Naive thymus-derived CD4-positive, alpha-beta T cell (primary cell): ENCODE data around the gene ASTL. TPM values are rescaled to one million over a fixed set of nuclear protein-coding genes. Genes with fewer than 3 reads are reported as not detected.

Experiments used
- ATAC-seq: fragments of 150-1000 bp; cut with Tn5 transposase; 2 replicates; pipeline ENCODE4 v1.10.0; 2021; ENCODE audit warnings: mild to moderate bottlenecking, moderate library complexity
- CTCF ChIA-PET: fragments of 350-600 bp; sonication (Branson Sonifier 250); formaldehyde crosslinking; loops from one replicate; lab custom pipeline; 2021; ENCODE audit warnings: antibody characterized with exemption; lab: Charles Lee
- POLR2A ChIA-PET: fragments of 350-600 bp; sonication (Branson Sonifier 250); formaldehyde crosslinking; loops from one replicate; lab custom pipeline; 2021; ENCODE audit warnings: antibody characterized with exemption, inconsistent platforms; lab: Charles Lee
- DNase-seq, 9 donors: peaks; one replicate each; pipeline versions ENCODE4 v3.0.0 to v3.0.0-alpha.2; 2020 to 2022; ENCODE audit warnings: mixed read lengths in 1 of 9
- H3K27ac ChIP-seq: one replicate; pipeline ENCODE4 v1.7.0; 2013; ENCODE audit warnings: mild to moderate bottlenecking, low read depth, low read length, moderate library complexity
- H3K27me3 ChIP-seq, 2 donors: one replicate each; pipeline ENCODE4 v1.7.0; 2013; ENCODE audit warnings: low read length in 2 of 2, mild to moderate bottlenecking in 2 of 2, moderate library complexity in 2 of 2; ENCODE audit not compliant: control insufficient read depth in 2 of 2, insufficient read depth in 2 of 2
- H3K36me3 ChIP-seq, 3 experiments: 1 replicate in 2 of 3; 2 replicates in 1 of 3; pipeline ENCODE4 v1.7.0; 2013; ENCODE audit warnings: low read length in 3 of 3, mild to moderate bottlenecking in 3 of 3, moderate library complexity in 1 of 3; ENCODE audit not compliant: insufficient read depth in 3 of 3, control insufficient read depth in 2 of 3
- H3K4me1 ChIP-seq, 2 donors: one replicate each; pipeline ENCODE4 v1.7.0; 2013; ENCODE audit warnings: low read length in 2 of 2, mild to moderate bottlenecking in 2 of 2, moderate library complexity in 1 of 2; ENCODE audit not compliant: control insufficient read depth in 2 of 2, insufficient read depth in 2 of 2
- H3K4me3 ChIP-seq: 2 replicates; pipeline ENCODE4 v1.7.0; 2013; ENCODE audit warnings: mild to moderate bottlenecking, low read length
- H3K9me3 ChIP-seq, 3 experiments: 1 replicate in 2 of 3; 2 replicates in 1 of 3; pipeline ENCODE4 v1.7.0; 2013; ENCODE audit warnings: low read length in 3 of 3; ENCODE audit not compliant: control insufficient read depth in 2 of 3
- H3K27ac Mint-ChIP-seq, 9 donors: one replicate each; pipeline ENCODE4 v1.8.0; 2020 to 2022; ENCODE audit warnings: mixed read lengths in 9 of 9, mild to moderate bottlenecking in 8 of 9, moderate library complexity in 5 of 9, inconsistent platforms in 2 of 9
- H3K27me3 Mint-ChIP-seq, 5 donors: one replicate each; pipeline ENCODE4 v1.8.0; 2021 to 2022; ENCODE audit warnings: mixed read lengths in 5 of 5, mild to moderate bottlenecking in 1 of 5
- H3K36me3 Mint-ChIP-seq, 5 donors: one replicate each; pipeline ENCODE4 v1.8.0; 2020 to 2022; ENCODE audit warnings: mixed read lengths in 5 of 5, mild to moderate bottlenecking in 3 of 5, inconsistent platforms in 1 of 5
- H3K4me1 Mint-ChIP-seq, 7 donors: one replicate each; pipeline ENCODE4 v1.8.0; 2020 to 2022; ENCODE audit warnings: mixed read lengths in 7 of 7, mild to moderate bottlenecking in 3 of 7, inconsistent platforms in 1 of 7
- H3K4me3 Mint-ChIP-seq, 10 donors: one replicate each; pipeline ENCODE4 v1.8.0; 2020 to 2022; ENCODE audit warnings: mild to moderate bottlenecking in 10 of 10, mixed read lengths in 10 of 10, moderate library complexity in 6 of 10, inconsistent platforms in 2 of 10
- H3K9me3 Mint-ChIP-seq, 11 donors: one replicate each; pipeline ENCODE4 v1.8.0; 2020 to 2022; ENCODE audit warnings: mixed read lengths in 11 of 11, mild to moderate bottlenecking in 4 of 11, inconsistent platforms in 1 of 11, moderate library complexity in 1 of 11
- intact Hi-C, 2 donors: fragments of 100-400 bp; cut with micrococcal nuclease; formaldehyde crosslinking; loops; one replicate each; pipeline ENCODE4 v1.15.1; 2023
- polyA plus RNA-seq, 2 donors: library from polyadenylated mRNA; unstranded; fragments of 300-500 nt; fragmentation: Illumina TruSeq; gene quantifications; one replicate each; pipeline ENCODE4 v1.2.3, GENCODE V29; 2021
- total RNA-seq, 6 experiments: library from RNA in 5 of 6; stranded (reverse) in 5 of 6; gene quantifications; 1 replicate in 5 of 6; 2 replicates in 1 of 6; pipeline ENCODE4 v1.2.3 and lab custom pipeline; 2021 to 2026

The ASTL gene
- total and polyA plus RNA-seq, 7 experiments from 2014 or later, result 0.19 to 7.5 (median 0.79) TPM; not detected in 1

GRCh38 chr2:96122391-96122790 is 15.9 kb downstream of the ASTL start:
- Histone ChIP-seq H3K27ac (no peak overlapping the region), H3K9me3 (no peaks in the 10 kb centered on the region), H3K36me3 (peaks cover 0 to 11% (median 0%) of the 10 kb centered on the region in 3 experiments), H3K27me3 (no peaks in the 10 kb centered on the region), H3K4me3 (no peak overlapping the region), H3K4me1 (peaks cover 2 to 4% of the 10 kb centered on the region in 2 donors)
- no peak for DNase-seq
- peaks cover 0 to 12% (median 5%) of the 10 kb centered on the region in 7 donors for H3K4me1 Mint-ChIP-seq
- H3K4me3 Mint-ChIP-seq, result no peak overlapping the region
- peaks cover 0 to 1% (median 0%) of the 10 kb centered on the region in 11 donors for H3K9me3 Mint-ChIP-seq
- ChIA-PET CTCF (no interaction called here), POLR2A (no interaction called here)
- peaks cover 30 to 44% (median 39%) of the 10 kb centered on the region in 5 donors for H3K27me3 Mint-ChIP-seq
- peaks cover 0 to 28% (median 12%) of the 10 kb centered on the region in 5 donors for H3K36me3 Mint-ChIP-seq
- intact Hi-C loops, result loop anchor here in 1 of 2 donors (5.0 kb wide), 1 partner anchor 35 kb away; no protein-coding TSS in a partner anchor
- no peak for ATAC-seq
- no peak overlapping the region for H3K27ac Mint-ChIP-seq

DNA sequence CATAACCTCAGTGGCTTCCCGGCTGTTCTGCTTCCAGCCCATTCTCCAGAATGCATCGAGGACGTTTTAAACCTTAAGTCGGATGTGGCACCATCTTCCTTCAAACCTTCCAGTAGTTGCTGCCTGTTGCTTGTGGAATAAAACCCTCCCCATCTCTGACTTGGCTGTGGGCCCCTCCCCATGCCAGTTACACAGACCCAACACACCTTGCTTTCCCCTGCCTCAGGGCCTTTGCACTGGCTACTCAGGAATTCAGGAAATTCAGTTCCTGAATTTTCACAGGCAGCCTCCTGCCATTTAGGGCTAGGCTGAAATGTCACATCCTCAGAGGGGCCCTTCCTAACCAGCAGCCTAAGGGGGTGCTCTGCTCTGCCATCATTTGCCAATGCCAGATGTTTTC is 16.9 kb downstream of the ASTL start:
- CTCF ChIA-PET, result no interaction called here
- Histone ChIP-seq H3K4me3 (no peak overlapping the region), H3K27me3 (no peaks in the 10 kb centered on the region), H3K27ac (no peak overlapping the region), H3K4me1 (peaks cover 5 to 8% of the 10 kb centered on the region in 2 donors), H3K36me3 (peaks cover 0 to 11% (median 0%) of the 10 kb centered on the region in 3 experiments), H3K9me3 (no peaks in the 10 kb centered on the region)
- no peak overlapping the region for H3K4me3 Mint-ChIP-seq
- peaks cover 0 to 21% (median 9%) of the 10 kb centered on the region in 5 donors for H3K36me3 Mint-ChIP-seq
- peaks cover 30 to 44% (median 39%) of the 10 kb centered on the region in 5 donors for H3K27me3 Mint-ChIP-seq
- POLR2A ChIA-PET, result no interaction called here
- peaks cover 0 to 1% (median 0%) of the 10 kb centered on the region in 11 donors for H3K9me3 Mint-ChIP-seq
- H3K4me1 Mint-ChIP-seq, result peaks cover 0 to 13% (median 7%) of the 10 kb centered on the region in 7 donors
- intact Hi-C loops, result loop anchor here in 1 of 2 donors (5.0 kb wide), 1 partner anchor 34 kb away; no protein-coding TSS in a partner anchor
- no peak for DNase-seq
- peak overlapping the region in 1 of 9 donors; percentile 48 for H3K27ac Mint-ChIP-seq
- ATAC-seq, result no peak

- DNase-seq, result no peak
- Mint-ChIP-seq H3K4me3 (no peak overlapping the region), H3K27me3 (peaks cover 30 to 44% (median 39%) of the 10 kb centered on the region in 5 donors), H3K9me3 (peaks cover 0 to 1% (median 0%) of the 10 kb centered on the region in 11 donors), H3K27ac (peak overlapping the region in 1 of 9 donors; percentile 47), H3K4me1 (peaks cover 0 to 13% (median 7%) of the 10 kb centered on the region in 7 donors), H3K36me3 (peaks cover 0 to 17% (median 9%) of the 10 kb centered on the region in 5 donors)
- intact Hi-C loops, result loop anchor here in 1 of 2 donors (5.0 kb wide), 1 partner anchor 34 kb away; no protein-coding TSS in a partner anchor
- no peaks in the 10 kb centered on the region for H3K9me3 ChIP-seq
- no peak overlapping the region for H3K27ac ChIP-seq
- H3K36me3 ChIP-seq, result peaks cover 0 to 11% (median 0%) of the 10 kb centered on the region in 3 experiments
- H3K4me1 ChIP-seq, result peaks cover 5 to 8% of the 10 kb centered on the region in 2 donors
- H3K4me3 ChIP-seq, result no peak overlapping the region
- ChIA-PET CTCF (no interaction called here), POLR2A (no interaction called here)
- no peak for ATAC-seq
- no peaks in the 10 kb centered on the region for H3K27me3 ChIP-seq
Measured at GRCh38 chr2:96120991-96121390, 17.3 kb downstream of the ASTL start.

GRCh38 chr2:96120091-96120720 is 18.1 kb downstream of the ASTL start:
- Mint-ChIP-seq H3K9me3 (peaks cover 0 to 1% (median 0%) of the 10 kb centered on the region in 11 donors), H3K36me3 (peaks cover 0 to 11% (median 6%) of the 10 kb centered on the region in 5 donors), H3K27me3 (peaks cover 30 to 49% (median 36%) of the 10 kb centered on the region in 5 donors), H3K27ac (peak overlapping the region in 2 of 9 donors; percentile 34 to 47), H3K4me3 (peak overlapping the region in 1 of 10 donors; percentile 29), H3K4me1 (peaks cover 4 to 19% (median 10%) of the 10 kb centered on the region in 7 donors)
- CTCF ChIA-PET, result no interaction called here
- intact Hi-C loops, result loop anchor here in 1 of 2 donors (5.0 kb wide), 1 partner anchor 33 kb away; no protein-coding TSS in a partner anchor
- H3K27ac ChIP-seq, result no peak overlapping the region
- peaks cover 5 to 8% of the 10 kb centered on the region in 2 donors for H3K4me1 ChIP-seq
- no peak for ATAC-seq
- no peak for DNase-seq
- POLR2A ChIA-PET, result no interaction called here
- no peaks in the 10 kb centered on the region for H3K27me3 ChIP-seq
- no peaks in the 10 kb centered on the region for H3K9me3 ChIP-seq
- peaks cover 0 to 8% (median 0%) of the 10 kb centered on the region in 3 experiments for H3K36me3 ChIP-seq
- H3K4me3 ChIP-seq, result no peak overlapping the region

DNA sequence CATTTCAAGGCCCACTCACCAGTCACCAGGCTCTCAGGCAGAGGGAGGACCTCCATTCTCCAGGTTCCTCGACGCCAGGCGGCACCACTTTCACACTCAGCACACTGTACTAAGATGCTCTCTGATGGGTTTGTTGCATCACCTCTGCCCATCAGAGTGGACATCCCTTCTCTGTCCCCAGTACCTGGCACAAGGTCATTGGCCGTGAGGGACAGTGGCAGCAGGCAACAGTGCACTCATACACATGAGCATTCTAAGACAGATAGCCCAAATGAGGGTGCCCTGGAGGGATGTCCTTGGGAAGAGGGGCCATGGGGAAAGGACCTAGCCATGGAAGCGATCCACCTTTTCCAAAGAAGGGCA is 18.9 kb downstream of the ASTL start:
- Histone ChIP-seq H3K27ac (no peak overlapping the region), H3K27me3 (no peaks in the 10 kb centered on the region), H3K4me3 (no peak overlapping the region), H3K36me3 (peaks cover 0 to 2% (median 0%) of the 10 kb centered on the region in 3 experiments), H3K9me3 (no peaks in the 10 kb centered on the region), H3K4me1 (peaks cover 5 to 8% of the 10 kb centered on the region in 2 donors)
- Mint-ChIP-seq H3K27ac (no peak overlapping the region), H3K9me3 (peaks cover 0 to 1% (median 0%) of the 10 kb centered on the region in 11 donors), H3K4me1 (peaks cover 4 to 19% (median 10%) of the 10 kb centered on the region in 7 donors), H3K36me3 (peaks cover 0 to 3% (median 1%) of the 10 kb centered on the region in 5 donors), H3K4me3 (peak overlapping the region in 4 of 10 donors; percentile 14 to 79 (median 54)), H3K27me3 (peaks cover 28 to 50% (median 32%) of the 10 kb centered on the region in 5 donors)
- ChIA-PET POLR2A (no interaction called here), CTCF (interaction anchor here (1.6 to 2.9 kb wide), 2 partner anchors 97 to 127 kb away, joined by 6 to 13 read pairs; no protein-coding TSS in a partner anchor)
- DNase-seq (no peak), ATAC-seq (no peak)
- intact Hi-C loops, result no loop called here

GRCh38 chr2:96118698-96119388 is 19.5 kb downstream of the ASTL start:
- Histone ChIP-seq H3K36me3 (no peaks in the 10 kb centered on the region), H3K4me1 (peaks cover 5 to 8% of the 10 kb centered on the region in 2 donors), H3K27me3 (no peaks in the 10 kb centered on the region), H3K9me3 (no peaks in the 10 kb centered on the region), H3K27ac (no peak overlapping the region), H3K4me3 (no peak overlapping the region)
- Mint-ChIP-seq H3K27me3 (peaks cover 28 to 50% (median 32%) of the 10 kb centered on the region in 5 donors), H3K4me1 (peaks cover 4 to 19% (median 10%) of the 10 kb centered on the region in 7 donors), H3K27ac (peak overlapping the region in 1 of 9 donors; percentile 12), H3K36me3 (peaks cover 0 to 3% (median 0%) of the 10 kb centered on the region in 5 donors), H3K9me3 (peaks cover 0 to 1% (median 0%) of the 10 kb centered on the region in 11 donors), H3K4me3 (peak overlapping the region in 7 of 10 donors; percentile 4 to 79 (median 18))
- ChIA-PET POLR2A (no interaction called here), CTCF (interaction anchor here (0.9 to 2.9 kb wide), 4 partner anchors 94 to 126 kb away, joined by 3 to 13 read pairs (median 4); no protein-coding TSS in a partner anchor)
- ATAC-seq (no peak), DNase-seq (no peak)
- intact Hi-C loops, result no loop called here
